Heart right ventricle (tissue), 16 donors: ENCODE measurements around the gene MAGEB5. TPM values are rescaled to one million over a fixed set of nuclear protein-coding genes. Genes with fewer than 3 reads are reported as not detected.
"Not testable (repeated sequence)": the region's sequence is repeated elsewhere in the genome, so short reads cannot be mapped to it uniquely, and the experiment has no call there.

ENCODE experiments used
- ATAC-seq, 8 donors: fragments of 200-7000 bp; cut with Tn5 transposase; one replicate each; pipeline ENCODE4 v1.9.1; 2020; ENCODE audit warnings: mild to moderate bottlenecking in 8 of 8, moderate library complexity in 8 of 8, moderate number of reproducible peaks in 1 of 8
- DNase-seq, 2 donors: peaks; one replicate each; pipeline ENCODE4 v3.0.0-alpha.2; 2020
- H3K27ac ChIP-seq, 10 donors: fragments of 200-600 bp; sonication (generic) in 2 of 10; one replicate each; pipeline versions ENCODE4 v1.5.0 to v1.8.0; 2020 to 2022; ENCODE audit warnings: mild to moderate bottlenecking in 3 of 10
- H3K27me3 ChIP-seq, 7 donors: fragments of 200-600 bp; one replicate each; pipeline ENCODE4 v1.8.0; 2021 to 2022; ENCODE audit warnings: mild to moderate bottlenecking in 2 of 7
- H3K36me3 ChIP-seq, 9 donors: fragments of 200-600 bp; sonication (generic) in 1 of 9; one replicate each; pipeline versions ENCODE4 v1.5.0 to v1.8.0; 2020 to 2022; ENCODE audit warnings: mild to moderate bottlenecking in 2 of 9
- H3K4me1 ChIP-seq, 9 donors: fragments of 200-600 bp; sonication (generic) in 1 of 9; one replicate each; pipeline versions ENCODE4 v1.5.0 to v1.8.0; 2020 to 2022; ENCODE audit warnings: mild to moderate bottlenecking in 4 of 9
- H3K4me3 ChIP-seq, 10 donors: fragments of 200-600 bp; sonication (generic) in 2 of 10; one replicate each; pipeline versions ENCODE4 v1.5.0 to v1.8.0; 2020 to 2022; ENCODE audit warnings: mild to moderate bottlenecking in 7 of 10, moderate library complexity in 2 of 10
- H3K9me3 ChIP-seq, 11 donors: fragments of 200-600 bp in 10 of 11; sonication (generic) in 2 of 11; one replicate each; pipeline versions ENCODE4 v1.5.0 to v1.8.0; 2013 to 2022; ENCODE audit warnings: mild to moderate bottlenecking in 2 of 11, control low read depth in 1 of 11, moderate library complexity in 1 of 11
- CTCF ChIP-seq, 9 donors: fragments of 200-600 bp; sonication (generic) in 2 of 9; IDR thresholded peaks; one replicate each; pipeline versions ENCODE4 v1.5.0 to v1.8.0; 2021 to 2022; ENCODE audit warnings: antibody characterized with exemption in 9 of 9, mild to moderate bottlenecking in 5 of 9, moderate library complexity in 1 of 9
- WGBS, 2 donors: extraction: QIAGEN DNeasy Blood & Tissue Kit; methylation state at CpG; one replicate each; pipeline ENCODE4 v1.1.7; 2013; ENCODE audit warnings: inconsistent platforms in 1 of 2; 5-methylcytosine and 5-hydroxymethylcytosine counted together
- intact Hi-C, 10 donors: fragments of 100-400 bp; cut with DNase I; formaldehyde crosslinking; loops; one replicate each; pipeline versions ENCODE4 v1.11.1 to v1.14.2; 2022
- long read RNA-seq, 3 donors: library from polyadenylated mRNA; unstranded; transcript quantifications; one replicate each; pipeline ENCODE4 v2.0.0, GENCODE V29; 2020 to 2021
- polyA plus RNA-seq, 2 donors: library from polyadenylated mRNA; stranded (reverse); fragments of 200-250 nt; gene quantifications; one replicate each; pipeline ENCODE4 v1.2.3, GENCODE V29; 2013
- total RNA-seq, 10 donors: library from RNA; stranded (reverse); fragmentation: NEBNext Ultra II Directional in 3 of 10; extraction: Animal tissue kit (Norgen Biotek cat#: 25700) in 3 of 10; gene quantifications; one replicate each; pipeline versions ENCODE4 v1.2.1 to v1.2.4, GENCODE V29; 2021 to 2023
- donor health status: Arrhythmogenic right ventricular cardiomyopathy.
- donor health status: ischemic (EF 13 %, LVEDD 7.1; RV severe dilation, severe dysfunction).
- donor health status: healthy with polysubstance abuse.
- donor health status: DM: no; HTN: yes; CAD: no.
- donor health status: DM: no; HTN: no; CAD: no.
- donor health status: ischemic (EF 25% LVEDD 6.9; RV normal size, moderate dysfunction).
- donor health status: ischemic (EF 25% LVEDD 5.7; RV mildly dilated, moderate dysfunction).
- donor health status: healthy.
- donor health status: DM: yes; HTN: yes; CAD: no.
- donor health status: Ischemic cardiomyopathy.
- donor health status: ischemic (EF 35%, LVEDD 5.7; RV mildly dilated, moderate dysfunction).
- donor health status: nonischemic (EF 11% LVEDD 7.7; RV severe dilation, severe dysfunction).
- donor health status: DM: yes; HTN: yes; CAD: no.
- donor health status: PGD.
- donor health status: ischemic (EF 29% LVEDD 5.4; RV normal size, mild dysfunction).
- donor health status: nonischemic (EF 23%, LVEDD 6.1; RV moderate dilation, normal function).

Gene MAGEB5, protein sequence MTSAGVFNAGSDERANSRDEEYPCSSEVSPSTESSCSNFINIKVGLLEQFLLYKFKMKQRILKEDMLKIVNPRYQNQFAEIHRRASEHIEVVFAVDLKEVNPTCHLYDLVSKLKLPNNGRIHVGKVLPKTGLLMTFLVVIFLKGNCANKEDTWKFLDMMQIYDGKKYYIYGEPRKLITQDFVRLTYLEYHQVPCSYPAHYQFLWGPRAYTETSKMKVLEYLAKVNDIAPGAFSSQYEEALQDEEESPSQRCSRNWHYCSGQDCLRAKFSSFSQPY
- not detected for total RNA-seq
- not detected for polyA plus RNA-seq
- long read RNA-seq, donor 1: 0 reads
- long read RNA-seq, donor 2: 0 reads
- long read RNA-seq, donor 3: 0 reads

- Histone ChIP-seq H3K4me1 (no peaks in the 10 kb centered on the region), H3K36me3 (no peaks in the 10 kb centered on the region), H3K27me3 (no peaks in the 10 kb centered on the region), H3K4me3 (no peak within 1 kb of the TSS), H3K27ac (no peak within 1 kb of the TSS), H3K9me3 (no peaks in the 10 kb centered on the region)
- TF ChIP-seq CTCF (IDR thresholded peaks at IDR 0.05): no peak
- DNase-seq: no peak
- no peak for ATAC-seq
- intact Hi-C loops: no loop called here
- WGBS, 2 donors: 78 to 80% methylated on average over 5 of the region's 5 CpGs
Measured at GRCh38 chrX:26215869-26216268, at the start of gene MAGEB5. Gene MAGEB5, plus strand, starts transcription at chrX:26216169. Its CDS starts 1,133 bp downstream, at chrX:26217302.

- H3K27me3 ChIP-seq: no peaks in the 10 kb centered on the region
- H3K36me3 ChIP-seq: no peaks in the 10 kb centered on the region
- peaks cover 0 to 4% (median 0%) of the 10 kb centered on the region in 11 donors for H3K9me3 ChIP-seq
- no peak within 1 kb of the TSS for H3K27ac ChIP-seq
- H3K4me3 ChIP-seq: no peak within 1 kb of the TSS
- no peak for TF ChIP-seq CTCF (IDR thresholded peaks at IDR 0.05)
- DNase-seq: no peak
- 86 to 88% methylated on average over 17 of the region's 17 CpGs for WGBS, 2 donors
- intact Hi-C loops: no loop called here
- no peak for ATAC-seq
- no peaks in the 10 kb centered on the region for H3K4me1 ChIP-seq
Measured at GRCh38 chrX:26192204-26192603, 23.8 kb upstream of the MAGEB5 start, which contains the start of gene MAGEB6. Gene MAGEB6, plus strand, starts transcription at chrX:26192440. Its CDS starts 1,407 bp downstream, at chrX:26193847.

GRCh38 chrX:26203561-26203960 lies 12.4 kb upstream of the MAGEB5 start:
- no peak for ATAC-seq
- TF ChIP-seq CTCF (IDR thresholded peaks at IDR 0.05): no peak

DNA sequence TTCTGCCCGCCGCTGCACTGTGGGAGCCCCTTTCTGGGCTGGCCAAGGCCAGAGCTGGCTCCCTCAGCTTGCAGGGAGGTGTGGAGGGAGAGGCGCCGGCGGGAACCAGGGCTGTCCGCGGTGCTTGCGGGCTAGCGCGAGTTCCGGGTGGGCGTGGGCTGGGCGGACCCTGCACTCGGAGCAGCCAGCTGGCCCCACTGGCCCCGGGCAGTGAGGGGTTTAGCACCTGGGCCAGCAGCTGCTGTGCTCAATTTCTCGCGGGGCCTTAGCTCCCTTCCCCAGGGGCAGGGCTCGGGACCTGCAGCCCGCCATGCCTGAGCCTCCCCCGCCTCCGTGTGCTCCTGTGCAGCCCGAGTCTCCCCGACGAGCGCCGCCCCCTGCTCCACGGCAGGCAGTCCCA lies 11.3 kb upstream of the MAGEB5 start:
- H3K27ac ChIP-seq, ATAC-seq, H3K27me3 ChIP-seq, H3K4me3 ChIP-seq, DNase-seq, intact Hi-C loops, H3K9me3 ChIP-seq, H3K4me1 ChIP-seq, H3K36me3 ChIP-seq: not testable (repeated sequence)
- 92 to 93% methylated on average over 17 to 27 of the region's 27 CpGs for WGBS, 2 donors

More at GRCh38 chrX:26203561-26203960, 12.4 kb upstream of the MAGEB5 start:
- Histone ChIP-seq H3K9me3 (no peaks in the 10 kb centered on the region), H3K4me3 (no peak overlapping the region), H3K27me3 (no peaks in the 10 kb centered on the region), H3K27ac (no peak overlapping the region), H3K36me3 (no peaks in the 10 kb centered on the region), H3K4me1 (no peaks in the 10 kb centered on the region)
- no peak for DNase-seq
- intact Hi-C loops: no loop called here

DNA sequence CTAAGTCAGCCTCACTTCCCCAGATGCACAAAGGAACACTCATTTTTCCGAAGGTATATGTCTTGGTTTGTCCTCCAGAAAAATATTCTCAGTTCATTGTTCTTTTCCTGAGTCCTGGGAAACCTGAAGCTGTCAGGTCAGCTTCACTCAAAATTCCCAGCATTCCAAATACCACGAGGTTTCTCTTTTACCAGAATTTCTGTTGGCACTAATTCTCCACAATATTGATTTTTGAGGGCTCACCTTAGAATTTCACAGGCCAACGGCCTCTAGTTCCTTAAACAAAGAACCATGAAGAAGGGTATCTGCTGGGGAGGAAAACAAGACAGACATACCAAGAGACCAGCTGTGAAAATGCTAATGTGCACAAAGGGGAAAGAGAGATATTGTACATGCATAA lies 8.0 kb upstream of the MAGEB5 start:
- intact Hi-C loops: no loop called here
- no peak for DNase-seq

More for the DNA sequence above, 8.0 kb upstream of the MAGEB5 start:
- no peak for TF ChIP-seq CTCF (IDR thresholded peaks at IDR 0.05)
- Histone ChIP-seq H3K27me3 (no peaks in the 10 kb centered on the region), H3K4me3 (no peak overlapping the region), H3K9me3 (no peaks in the 10 kb centered on the region), H3K4me1 (no peaks in the 10 kb centered on the region), H3K27ac (no peak overlapping the region), H3K36me3 (no peaks in the 10 kb centered on the region)
- ATAC-seq: no peak
- 70 to 73% methylated on average over 3 of the region's 3 CpGs for WGBS, 2 donors
